HG03439 (cell line): Measurements from ENCODE around the gene BRD3.

ENCODE experiments used
- ATAC-seq: cut with Tn5 transposase; IDR thresholded peaks from one replicate; pipeline ENCODE4 v1.9.1; 2021; ENCODE audit warnings: mild to moderate bottlenecking, moderate library complexity; ENCODE audit not compliant: unreplicated experiment

The BRD3 gene

DNA sequence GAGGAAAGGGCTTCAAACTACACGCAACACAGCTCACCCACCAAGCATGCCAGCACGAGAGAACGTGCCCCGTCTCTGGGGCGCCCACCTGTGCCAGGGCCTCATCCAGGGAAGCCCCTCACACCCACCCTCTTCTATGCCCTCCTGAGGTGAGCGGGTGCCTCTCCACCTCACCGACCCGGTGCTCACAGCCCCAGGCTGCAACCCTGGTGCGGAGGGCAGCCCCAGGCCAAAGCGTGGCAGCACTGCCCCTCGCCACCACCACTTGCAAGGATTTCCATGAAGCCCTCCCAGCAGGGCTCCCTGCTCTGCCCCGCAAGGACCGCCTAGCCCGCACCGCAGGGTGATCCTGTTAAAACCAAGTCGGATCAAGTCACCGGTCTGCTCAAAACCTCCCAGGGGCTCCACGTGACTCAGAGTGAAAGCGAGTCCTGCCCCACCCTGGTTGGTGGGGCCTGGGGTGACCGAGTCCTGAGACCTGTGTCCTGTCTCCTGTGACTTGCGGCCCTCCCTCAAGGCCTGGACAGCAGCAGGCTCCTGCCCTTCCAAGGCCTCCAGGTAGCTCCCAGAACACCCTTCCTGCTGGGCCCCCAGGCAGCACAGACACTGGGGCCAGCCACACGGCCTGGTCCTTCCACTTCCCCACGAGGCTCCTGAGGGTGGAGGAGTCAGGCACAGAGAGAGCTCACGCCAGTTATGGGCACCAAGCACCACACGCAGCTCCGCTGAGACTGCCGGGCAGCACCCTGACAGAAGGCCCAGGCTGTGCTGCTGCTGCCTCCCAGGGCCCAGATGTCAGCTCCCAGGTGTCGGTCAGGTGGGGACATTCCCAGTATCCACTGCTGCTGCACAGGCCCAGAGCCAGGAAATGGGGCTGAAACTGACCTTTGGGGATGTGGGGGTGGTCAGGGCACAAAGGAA lies 12.7 kb downstream of the BRD3 start:
- ATAC-seq, result no peak

DNA sequence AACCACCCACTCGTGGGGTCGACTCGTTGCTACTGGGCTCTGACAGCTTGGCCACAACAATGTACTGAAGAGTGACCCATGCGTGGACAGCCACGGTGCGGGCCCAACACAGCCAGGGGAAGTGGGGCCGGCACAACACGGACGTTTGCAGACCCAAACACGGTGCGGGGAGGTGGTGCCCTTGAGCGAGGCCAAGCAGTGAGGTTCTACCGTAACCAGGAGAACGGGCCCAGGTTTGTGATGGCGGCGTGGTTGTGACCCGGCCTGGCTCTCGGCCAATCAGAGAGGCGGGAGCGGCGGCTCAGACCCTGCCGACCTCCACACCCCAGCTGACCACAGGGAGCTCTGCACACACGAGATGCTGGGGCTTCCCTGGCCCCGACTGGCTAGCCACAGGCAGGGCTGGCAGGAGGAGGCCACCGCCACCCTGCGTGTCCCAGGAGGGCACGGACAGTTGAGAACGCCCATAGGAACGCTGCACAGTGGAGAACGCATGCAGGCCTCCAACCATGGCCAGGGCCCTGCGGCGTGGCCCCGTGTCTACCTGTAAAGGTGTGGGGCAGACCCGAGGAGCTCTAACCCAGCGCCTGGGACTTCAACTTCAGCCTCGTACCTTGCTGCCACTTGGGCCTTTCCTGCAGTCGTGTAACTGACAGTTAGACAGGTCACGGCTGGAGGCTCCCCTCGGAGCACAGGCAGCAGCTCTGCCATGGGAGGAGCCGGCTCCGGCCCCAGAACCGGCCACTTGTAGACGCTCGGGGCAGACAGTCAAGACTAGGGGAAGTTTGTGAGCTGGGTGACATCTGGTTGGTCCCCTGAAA lies 13.7 kb downstream of the BRD3 start:
- ATAC-seq, result no peak

DNA sequence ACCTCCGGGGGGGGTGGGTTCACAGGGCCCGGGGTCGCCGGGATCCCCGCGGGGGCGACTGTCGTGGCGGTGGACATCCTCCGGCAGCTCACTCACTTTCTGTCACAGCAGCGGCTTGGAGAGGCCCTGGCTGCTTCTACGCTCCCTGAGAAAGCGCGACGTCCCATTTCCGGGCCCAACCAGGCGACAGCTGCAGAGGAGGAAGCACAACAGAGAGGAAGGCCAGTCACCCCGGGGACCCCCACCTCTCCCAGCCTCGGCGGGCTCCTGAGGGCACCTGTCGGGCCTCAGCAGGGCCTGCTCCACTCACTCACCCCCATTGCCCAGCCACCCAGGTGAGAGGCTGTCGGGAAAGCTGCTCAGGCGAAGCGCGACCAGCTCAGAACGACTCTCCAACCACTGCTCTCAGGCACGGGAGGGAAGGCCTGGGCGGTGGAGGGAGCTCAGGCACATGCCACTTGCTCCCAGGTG lies 14.4 kb downstream of the BRD3 start:
- ATAC-seq, result no peak

DNA sequence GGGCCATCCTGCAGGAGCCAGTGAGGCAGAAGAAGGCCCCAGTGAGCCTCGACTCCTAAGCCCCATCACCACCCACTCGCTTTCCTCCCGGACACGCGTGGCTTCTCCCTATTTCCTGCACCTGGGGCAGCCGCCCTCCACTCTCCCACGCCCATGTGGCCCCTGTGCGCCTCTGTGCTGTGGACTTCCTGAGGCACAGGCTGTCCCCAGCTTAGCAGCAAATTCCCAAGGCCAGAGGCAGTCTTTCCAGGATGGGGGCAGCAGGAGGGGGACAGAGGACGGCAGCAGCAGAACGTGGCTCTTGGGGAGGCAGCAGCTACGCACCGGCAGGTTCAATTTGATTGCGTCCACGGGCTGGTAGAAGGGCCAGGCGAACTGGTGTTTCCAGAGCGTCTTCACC lies 14.9 kb downstream of the BRD3 start:
- no peak for ATAC-seq

DNA sequence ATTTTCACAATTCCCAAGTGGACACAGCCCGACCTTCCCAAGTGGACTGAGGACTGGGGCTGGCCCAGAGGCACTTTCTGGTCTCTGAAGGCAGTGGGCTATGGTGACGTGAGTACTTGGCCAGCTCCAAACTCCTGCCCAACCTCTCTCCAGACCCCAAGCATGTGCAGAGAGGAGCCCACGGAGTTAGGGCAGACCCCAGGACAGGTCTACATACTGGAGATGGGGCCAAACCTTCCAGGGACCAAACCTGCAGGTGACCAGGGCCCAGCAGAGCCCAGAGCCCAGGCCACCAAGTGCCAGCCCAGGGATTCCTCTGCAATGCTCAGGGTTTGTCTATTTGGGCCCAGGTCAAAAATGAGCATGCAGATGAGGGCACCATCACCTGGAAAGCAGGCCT lies 15.3 kb downstream of the BRD3 start:
- ATAC-seq, result no peak

DNA sequence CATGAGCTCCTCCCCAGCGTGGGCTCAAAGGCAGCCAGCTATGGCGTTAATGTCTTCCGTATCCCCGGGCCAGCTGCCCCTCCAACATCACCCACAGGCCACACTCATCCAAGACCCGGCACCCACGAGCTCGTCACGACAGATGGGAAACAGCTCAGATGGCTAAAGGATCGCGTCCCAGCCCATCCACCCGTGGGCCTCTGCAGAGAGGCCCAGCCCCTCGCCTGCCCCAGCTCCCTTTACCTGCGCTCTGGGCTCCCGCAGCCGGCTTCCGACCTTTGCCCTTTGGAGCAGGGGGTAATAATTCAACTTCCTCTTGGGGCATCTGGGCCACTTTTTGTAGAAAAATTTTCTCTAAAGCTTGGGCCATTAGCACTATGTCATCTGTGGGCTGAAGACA lies 16.5 kb downstream of the BRD3 start:
- ATAC-seq, result no peak

DNA sequence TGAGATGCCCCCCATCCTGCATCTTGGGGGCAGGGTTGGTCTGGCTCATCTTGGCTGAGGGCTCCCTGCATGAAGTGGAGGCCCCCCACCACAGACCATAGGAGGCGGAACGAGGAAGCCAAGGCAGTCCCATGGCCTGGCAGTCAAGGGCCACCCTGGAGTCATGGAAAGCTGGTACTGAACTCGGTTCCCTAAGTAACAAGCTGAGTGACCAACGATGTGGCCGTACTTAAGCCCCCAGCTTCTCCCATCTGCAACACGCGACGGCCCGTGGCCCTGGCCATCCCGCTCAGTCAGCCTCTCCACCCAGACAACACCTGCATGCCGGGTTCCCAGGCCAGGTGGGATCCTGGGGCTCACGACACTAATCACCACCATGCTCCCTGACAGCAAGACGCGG lies 17.1 kb downstream of the BRD3 start:
- ATAC-seq, result no peak

DNA sequence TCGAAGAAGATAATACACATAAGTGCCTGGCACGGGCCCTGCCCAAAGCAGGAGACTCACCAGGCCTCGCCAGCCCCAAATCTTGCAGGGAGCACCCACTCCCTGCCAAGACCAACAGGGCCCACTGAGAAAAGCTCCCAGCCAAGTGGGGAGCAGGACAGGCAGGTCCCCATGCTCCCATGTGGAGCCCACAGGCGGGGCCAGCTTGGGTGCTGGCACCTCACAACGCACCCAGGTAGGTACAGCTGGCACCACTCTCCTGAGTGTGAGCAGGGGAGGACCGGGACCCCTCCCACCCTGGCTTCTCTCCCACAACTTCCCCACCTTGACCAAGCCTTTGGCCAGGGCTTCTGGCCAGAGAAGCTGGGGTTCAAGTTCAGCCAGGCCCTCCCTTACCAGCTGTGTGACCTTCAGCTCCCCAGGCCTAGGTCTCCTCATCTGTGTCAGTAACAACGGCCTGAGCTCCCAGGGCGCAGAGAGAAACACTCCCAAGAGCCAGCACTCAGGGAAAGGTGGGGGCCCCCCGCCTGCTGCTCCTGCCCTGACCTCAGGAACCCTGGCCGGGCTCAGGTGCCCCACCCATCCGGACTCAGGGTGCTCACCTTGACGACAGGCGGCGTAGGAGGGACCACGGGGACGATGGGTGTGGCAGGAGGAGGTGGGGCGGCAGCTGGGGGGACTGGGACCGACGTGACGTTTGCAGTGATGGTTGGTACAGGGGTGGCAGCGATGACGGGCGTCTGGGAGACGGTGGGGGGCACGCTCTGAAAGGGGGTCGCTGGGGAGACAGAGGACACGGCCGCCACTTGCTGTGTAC lies 17.8 kb downstream of the BRD3 start:
- ATAC-seq, result no peak

DNA sequence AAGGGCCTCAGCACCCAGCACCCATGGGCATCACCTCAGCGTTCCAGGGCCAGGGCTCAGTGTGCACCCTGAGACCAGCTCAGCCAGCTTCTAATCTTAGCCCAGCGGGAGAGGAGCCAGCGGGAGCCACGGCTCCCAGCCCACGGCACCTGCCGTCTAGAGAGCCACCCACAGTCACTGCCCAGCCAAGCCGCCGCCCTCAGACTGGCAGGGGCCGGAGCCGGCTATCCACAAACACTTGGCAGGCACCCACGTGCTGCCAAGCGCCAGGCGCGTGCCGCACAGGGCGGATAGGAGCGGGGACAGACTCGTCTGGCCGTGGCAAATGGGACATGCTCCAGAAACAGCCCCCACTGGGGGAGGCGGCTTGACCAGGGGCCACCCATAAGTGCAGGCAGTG lies 18.6 kb downstream of the BRD3 start:
- ATAC-seq, result no peak

DNA sequence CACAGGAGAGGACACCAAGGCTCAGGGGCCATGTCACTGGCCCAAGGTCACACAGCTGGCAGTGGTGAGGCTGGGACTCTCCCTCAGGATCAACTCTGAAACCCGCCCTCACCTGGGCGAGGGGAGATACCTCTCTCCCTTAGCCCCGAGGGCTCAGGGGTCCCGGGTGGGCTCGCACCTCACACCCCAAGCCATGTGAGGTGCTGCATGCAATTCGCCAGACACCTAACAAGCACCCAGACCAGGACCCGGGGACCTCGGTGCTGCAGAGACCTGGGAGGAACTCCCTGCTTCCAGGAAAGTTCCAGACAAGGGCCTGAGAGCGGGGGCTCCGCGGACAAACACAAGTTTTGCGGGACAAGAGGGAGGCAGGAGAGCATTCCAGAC lies 19.3 kb downstream of the BRD3 start:
- ATAC-seq, result no peak

DNA sequence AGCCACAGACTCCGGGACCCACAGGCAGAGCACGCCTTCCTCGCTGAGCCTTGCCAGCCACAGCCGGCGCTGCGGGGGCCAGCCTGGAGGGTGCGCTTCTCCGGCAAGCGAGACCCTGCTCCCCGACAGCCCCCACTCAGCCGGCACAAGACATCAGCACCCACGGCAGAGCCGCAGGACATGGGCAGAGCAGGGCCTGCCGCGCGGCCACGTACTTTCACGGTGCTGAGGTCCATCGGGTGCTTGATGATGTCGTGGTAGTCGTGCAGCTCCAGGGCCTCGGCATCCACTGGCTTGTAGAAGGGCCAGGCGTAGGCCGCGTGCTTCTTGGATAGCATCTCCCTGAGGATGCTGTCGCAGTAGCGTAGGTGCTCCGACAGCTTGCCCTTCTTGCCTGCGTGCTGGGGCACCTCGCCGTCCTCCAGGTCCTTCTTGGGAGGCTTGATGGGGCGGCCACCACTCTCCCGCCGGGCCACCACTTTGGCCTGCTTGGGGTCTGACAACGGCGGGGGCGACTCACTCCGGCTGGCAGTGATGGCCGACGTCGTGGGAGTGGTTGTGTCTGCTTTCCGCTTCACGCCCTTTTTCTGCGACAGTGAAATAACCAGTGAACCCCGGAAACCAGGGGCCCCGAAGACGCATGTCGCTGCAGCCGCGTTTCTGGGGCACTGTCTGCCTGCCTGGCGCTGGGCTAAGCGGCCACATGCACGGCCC lies 19.8 kb downstream of the BRD3 start:
- ATAC-seq, result no peak

DNA sequence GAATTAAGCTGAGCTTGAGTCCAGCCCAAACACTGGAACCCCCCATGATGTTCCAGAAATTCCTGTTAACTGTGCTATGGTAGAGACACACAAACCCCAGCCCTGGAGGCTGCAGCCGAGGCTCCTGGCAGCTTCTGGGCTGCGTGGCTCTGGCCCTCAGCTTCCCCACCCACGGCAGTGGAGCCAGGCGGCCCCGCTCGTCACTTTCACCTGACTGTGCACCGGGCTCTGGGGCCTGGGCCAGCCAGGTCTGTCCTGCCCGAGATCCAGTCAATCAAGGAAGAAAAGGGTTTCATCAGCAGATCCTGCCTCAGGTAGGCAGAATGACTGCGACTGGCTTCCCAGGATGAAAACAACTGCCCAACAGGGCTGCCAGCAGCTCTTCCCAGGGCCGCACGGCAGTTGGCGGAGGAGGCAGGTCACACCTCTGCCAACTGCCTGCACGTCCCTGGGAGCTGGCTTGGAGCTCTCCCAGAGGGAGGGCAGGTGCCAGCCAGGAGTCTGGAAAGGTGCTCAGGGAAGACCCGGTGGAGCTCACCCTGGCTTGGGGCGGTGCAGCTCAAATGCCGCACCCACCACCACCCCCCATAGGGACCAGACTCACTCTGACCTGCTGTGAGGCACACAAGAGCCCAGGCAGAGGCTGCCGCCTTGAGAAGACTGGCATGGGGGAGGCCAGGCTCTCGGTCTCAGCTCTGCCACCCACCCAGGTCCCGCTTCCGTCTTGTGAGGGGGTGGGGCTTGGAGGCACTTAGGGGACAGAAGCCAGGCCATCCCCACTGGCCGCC lies 20.7 kb downstream of the BRD3 start:
- no peak for ATAC-seq

DNA sequence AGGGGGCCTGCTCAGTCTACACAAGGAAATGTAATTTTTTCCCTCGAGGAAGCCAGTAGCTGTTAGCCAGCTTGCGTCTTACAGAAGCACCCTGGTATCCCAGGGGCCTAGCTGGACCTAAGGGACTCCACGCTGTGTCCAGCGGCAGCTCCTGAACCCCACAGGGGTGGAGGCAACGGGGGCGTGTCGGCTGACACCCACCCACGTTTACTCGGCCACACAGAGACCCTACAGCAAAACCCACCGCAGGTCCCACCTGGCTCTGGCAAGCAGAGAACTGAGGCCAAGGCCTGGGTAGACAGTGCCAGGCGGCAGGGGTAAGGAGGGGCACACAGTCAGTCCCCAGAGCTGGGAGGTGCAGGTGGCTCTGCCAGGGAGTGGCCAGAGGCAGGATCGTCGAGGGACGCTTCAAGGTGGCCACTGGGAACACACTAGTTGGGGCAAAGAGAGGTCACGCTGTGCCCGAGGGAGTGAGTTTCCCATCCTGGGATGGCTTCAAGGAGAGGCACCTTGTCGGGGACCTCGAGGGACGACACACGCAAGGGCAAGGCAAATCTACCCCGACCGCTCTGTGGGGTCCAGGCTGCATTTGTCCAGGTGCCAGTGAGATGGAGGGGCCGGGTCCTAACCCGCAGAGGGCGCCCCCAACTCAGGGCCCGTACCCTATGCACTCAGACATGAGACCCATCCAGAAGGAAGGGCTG lies 21.8 kb downstream of the BRD3 start:
- ATAC-seq, result no peak

DNA sequence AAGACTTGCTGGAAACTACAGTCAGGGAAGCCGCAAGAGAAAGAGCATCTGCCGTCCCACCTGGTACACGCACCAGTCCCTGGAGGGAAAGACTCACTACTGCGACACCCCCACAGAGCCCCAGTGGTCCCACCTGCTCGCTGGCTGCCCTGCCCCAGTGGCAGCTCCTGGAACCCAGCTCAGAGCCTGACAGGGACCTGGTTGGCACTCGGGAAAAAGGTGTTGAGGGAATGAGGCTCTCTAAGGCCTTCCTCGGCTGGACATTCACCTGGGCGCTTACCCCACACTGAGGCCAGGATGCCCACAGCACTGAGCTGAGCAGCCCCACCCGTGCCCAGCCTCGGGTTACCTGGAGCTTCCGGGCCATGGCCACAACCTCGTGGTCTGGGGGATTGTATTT lies 22.9 kb downstream of the BRD3 start:
- ATAC-seq, result no peak

DNA sequence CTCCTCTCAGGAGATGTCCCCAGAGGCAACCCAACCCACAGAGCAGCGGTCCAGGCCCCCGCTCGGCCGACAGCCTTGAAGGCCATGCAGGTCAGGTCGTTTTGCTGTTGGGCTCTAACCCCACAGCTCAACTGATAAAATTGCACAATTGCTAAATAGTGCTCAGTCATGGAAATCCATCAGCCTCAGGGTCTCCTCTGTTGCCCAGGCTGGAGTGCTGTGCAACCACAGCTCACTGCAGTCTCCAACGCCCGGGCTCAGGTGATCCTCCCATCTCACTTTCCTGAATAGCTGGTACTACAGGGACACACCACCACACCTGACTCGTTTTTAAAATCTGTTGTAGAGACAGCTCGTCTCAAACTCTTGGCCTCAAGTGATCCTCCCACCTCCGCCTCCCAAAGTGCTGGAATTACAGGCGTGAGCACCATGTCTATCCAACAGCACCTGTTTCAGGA lies 24.3 kb downstream of the BRD3 start:
- no peak for ATAC-seq

DNA sequence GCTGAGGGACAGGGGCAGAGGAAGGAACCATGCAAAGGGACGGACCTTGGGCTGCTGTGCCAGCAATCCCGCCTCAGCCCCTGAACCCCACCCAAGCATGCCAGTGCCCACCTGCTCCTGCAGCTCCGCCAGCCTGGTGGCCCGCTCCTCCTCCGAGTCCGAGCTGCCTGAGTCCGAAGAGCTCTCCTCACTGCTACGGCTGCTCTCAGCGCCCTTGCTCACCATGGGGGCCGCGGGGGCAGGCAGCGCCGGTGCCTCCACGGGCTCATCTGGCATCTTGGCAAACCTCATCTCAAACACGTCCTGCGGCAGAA lies 26.2 kb downstream of the BRD3 start:
- ATAC-seq, result no peak

DNA sequence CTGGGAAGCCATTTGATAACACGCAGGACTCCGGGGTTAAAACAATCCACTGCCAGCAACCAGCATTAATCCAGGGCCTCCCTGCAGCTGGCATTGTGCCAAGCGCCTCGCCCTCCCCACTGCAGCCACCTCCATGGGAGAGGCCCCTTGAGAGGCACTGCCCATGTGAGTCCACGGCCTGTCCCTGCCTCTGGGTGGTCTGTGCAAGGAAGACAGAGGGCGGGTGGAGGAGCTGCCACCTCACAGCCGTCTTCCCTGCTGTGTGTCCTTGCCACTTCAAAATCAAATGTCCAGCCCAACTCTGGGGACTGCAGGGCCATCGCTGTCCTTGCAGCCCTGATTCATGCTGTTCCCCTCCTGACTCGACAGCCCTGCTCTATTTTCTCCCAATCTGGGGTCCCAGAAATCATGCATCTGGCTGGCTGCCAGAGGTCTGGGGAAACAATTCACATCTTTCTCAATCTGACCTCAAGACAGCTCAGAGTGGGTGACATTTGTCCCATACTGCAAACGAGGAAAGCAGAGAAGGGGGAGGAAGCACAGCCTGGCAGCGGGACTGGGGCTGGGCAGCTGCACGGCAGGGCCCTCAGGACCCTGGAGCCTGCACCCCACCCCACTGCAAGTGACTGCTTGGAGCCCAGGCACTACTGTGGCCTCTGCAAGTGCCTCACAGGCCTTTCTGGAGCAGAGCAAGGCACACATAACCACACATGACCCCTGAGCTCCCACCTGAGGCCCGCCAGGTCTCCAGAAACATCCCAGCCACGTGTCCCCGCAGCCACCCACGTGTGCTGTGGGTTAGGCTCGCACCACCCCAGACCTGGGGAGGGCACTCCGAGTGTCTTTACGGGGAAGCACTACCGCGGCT lies 26.8 kb downstream of the BRD3 start:
- no peak for ATAC-seq

DNA sequence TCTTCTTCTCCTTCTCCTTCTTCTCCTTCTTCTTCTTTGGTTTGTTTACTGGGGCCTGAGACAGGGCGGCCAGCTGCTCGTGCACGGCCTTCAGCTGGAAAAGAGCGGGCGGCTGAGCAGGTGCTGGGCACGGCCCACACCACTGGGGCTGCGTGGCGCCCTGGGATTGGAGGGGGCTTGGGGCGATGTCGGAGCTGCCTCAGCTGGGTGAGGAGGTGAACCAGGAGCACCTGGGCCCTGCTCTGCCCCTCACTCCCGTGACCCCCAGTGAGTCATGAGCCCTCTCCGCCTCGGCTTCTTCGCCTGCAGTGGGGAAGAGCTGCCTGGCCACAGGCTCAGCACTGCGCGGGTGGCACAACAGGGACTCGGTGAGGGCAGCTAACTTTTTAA lies 27.7 kb downstream of the BRD3 start:
- no peak for ATAC-seq
